Transverse colon (tissue), 4 donors: ENCODE data around the gene WDR7.

Source experiments
- POLR2A ChIP-seq: fragments of 450-650 bp; IDR thresholded peaks from one replicate; pipeline ENCODE4 v1.6.1; 2016; ENCODE audit warnings: antibody characterized with exemption, mild to moderate bottlenecking, moderate library complexity
- POLR2AphosphoS5 ChIP-seq, 3 donors: sonication (generic); formaldehyde crosslinking; IDR thresholded peaks; one replicate each; pipeline ENCODE4 v1.6.1; 2016; ENCODE audit warnings: antibody characterized with exemption in 3 of 3
- TF ChIP-seq, protein P1 (sequence below), 5 experiments: fragments of 200-600 bp in 3 of 5; fragments of 450-650 bp in 2 of 5; sonication (generic) in 3 of 5; IDR thresholded peaks; 1 replicate in 2 of 5; 2 replicates in 3 of 5; pipeline ENCODE4 v1.5.1; 2016 to 2017; ENCODE audit warnings: antibody characterized with exemption in 5 of 5, inconsistent platforms in 3 of 5, mild to moderate bottlenecking in 2 of 5, moderate library complexity in 1 of 5

DNA sequence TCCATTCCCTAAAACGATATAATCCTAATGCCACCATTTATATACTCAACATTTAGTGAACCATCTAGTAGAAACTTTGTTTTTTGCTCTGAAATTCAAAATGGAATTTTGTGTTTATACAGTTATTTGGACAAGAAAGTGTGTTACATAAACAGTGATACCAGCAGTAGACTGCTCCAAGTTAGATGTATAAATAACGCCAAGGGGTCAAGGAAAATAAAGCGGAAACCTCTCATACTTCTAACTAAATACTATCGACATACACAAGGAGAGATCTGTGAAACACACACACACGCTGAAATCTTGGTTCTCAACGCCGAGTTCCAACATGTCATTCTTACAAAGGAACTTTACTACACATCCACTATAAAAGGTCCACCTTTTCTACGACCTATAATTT, 14.0 kb upstream of the WDR7 start:
- no peak for TF ChIP-seq POLR2A
- TF ChIP-seq, protein P1, sequence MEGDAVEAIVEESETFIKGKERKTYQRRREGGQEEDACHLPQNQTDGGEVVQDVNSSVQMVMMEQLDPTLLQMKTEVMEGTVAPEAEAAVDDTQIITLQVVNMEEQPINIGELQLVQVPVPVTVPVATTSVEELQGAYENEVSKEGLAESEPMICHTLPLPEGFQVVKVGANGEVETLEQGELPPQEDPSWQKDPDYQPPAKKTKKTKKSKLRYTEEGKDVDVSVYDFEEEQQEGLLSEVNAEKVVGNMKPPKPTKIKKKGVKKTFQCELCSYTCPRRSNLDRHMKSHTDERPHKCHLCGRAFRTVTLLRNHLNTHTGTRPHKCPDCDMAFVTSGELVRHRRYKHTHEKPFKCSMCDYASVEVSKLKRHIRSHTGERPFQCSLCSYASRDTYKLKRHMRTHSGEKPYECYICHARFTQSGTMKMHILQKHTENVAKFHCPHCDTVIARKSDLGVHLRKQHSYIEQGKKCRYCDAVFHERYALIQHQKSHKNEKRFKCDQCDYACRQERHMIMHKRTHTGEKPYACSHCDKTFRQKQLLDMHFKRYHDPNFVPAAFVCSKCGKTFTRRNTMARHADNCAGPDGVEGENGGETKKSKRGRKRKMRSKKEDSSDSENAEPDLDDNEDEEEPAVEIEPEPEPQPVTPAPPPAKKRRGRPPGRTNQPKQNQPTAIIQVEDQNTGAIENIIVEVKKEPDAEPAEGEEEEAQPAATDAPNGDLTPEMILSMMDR (IDR thresholded peaks at IDR 0.05) = no peak
- TF ChIP-seq POLR2AphosphoS5 (IDR thresholded peaks at IDR 0.05) = no peak
